H1 (cell line): ENCODE results near the gene MARS1.

Experiments
- CHD2 ChIP-seq: IDR thresholded peaks from 2 replicates; pipeline ENCODE4 v1.6.1; 2012; ENCODE audit warnings: low read length, improper control_type of control experiment
- CTCF ChIP-seq, 3 experiments: IDR thresholded peaks; 1 replicate in 2 of 3; 2 replicates in 1 of 3; pipeline versions ENCODE4 v1.5.1 to v1.6.1; 2011; ENCODE audit warnings: low read length in 3 of 3, mild to moderate bottlenecking in 3 of 3, inconsistent platforms in 2 of 3, low read depth in 1 of 3, moderate library complexity in 1 of 3; ENCODE audit not compliant: insufficient read depth in 1 of 3; ENCODE audit errors: control extremely low read depth in 1 of 3
- EP300 ChIP-seq, 2 experiments: IDR thresholded peaks; 1 replicate in 1 of 2; 2 replicates in 1 of 2; pipeline ENCODE4 v1.6.1; 2011 to 2012; ENCODE audit warnings: low read depth in 2 of 2, low read length in 2 of 2, mild to moderate bottlenecking in 2 of 2, borderline replicate concordance in 1 of 2, inconsistent platforms in 1 of 2, moderate library complexity in 1 of 2
- EZH2 ChIP-seq: fragments of 200-600 bp; sonication (generic); IDR thresholded peaks from 2 replicates; pipeline ENCODE4 v1.7.1; 2012; ENCODE audit warnings: low read depth, mild to moderate bottlenecking, moderate library complexity, low read length, inconsistent platforms; ENCODE audit not compliant: severe bottlenecking
- HDAC2 ChIP-seq, 2 experiments: fragments of 300-600 bp in 1 of 2; sonication (generic) in 1 of 2; IDR thresholded peaks; 2 replicates each; pipeline ENCODE4 v1.6.1; 2011 to 2012; ENCODE audit warnings: low read depth in 2 of 2, low read length in 2 of 2, mild to moderate bottlenecking in 2 of 2, moderate library complexity in 2 of 2, borderline replicate concordance in 1 of 2, inconsistent platforms in 1 of 2
- RAD21 ChIP-seq, 2 experiments: IDR thresholded peaks in 1 of 2; conservative IDR thresholded peaks in 1 of 2; 2 replicates each; pipeline ENCODE4 v1.6.1; 2011; ENCODE audit warnings: low read depth in 2 of 2, low read length in 2 of 2, improper control_type of control experiment in 1 of 2, inconsistent platforms in 1 of 2, mild to moderate bottlenecking in 1 of 2, moderate library complexity in 1 of 2
- TAF1 ChIP-seq: IDR thresholded peaks from 2 replicates; pipeline ENCODE4 v1.6.1; 2011; ENCODE audit warnings: mild to moderate bottlenecking, low read depth, low read length

GRCh38 chr12:57467915-57468314, 20.0 kb upstream of the MARS1 start:
- TF ChIP-seq CHD2, result no peak
- TF ChIP-seq CTCF (IDR thresholded peaks at IDR 0.05; ENCODE audit: control extremely low read depth in 1 of 3, insufficient read depth in 1 of 3, low read depth in 1 of 3, low read length in 3 of 3), result no peak
- no peak for TF ChIP-seq EP300 (IDR thresholded peaks at IDR 0.05; ENCODE audit: borderline replicate concordance in 1 of 2, low read depth in 2 of 2, low read length in 2 of 2)
- TF ChIP-seq EZH2, result no peak
- no peak for TF ChIP-seq HDAC2 (IDR thresholded peaks at IDR 0.05; ENCODE audit: borderline replicate concordance in 1 of 2, low read depth in 2 of 2, low read length in 2 of 2)
- TF ChIP-seq TAF1, result no peak
- no peak for TF ChIP-seq RAD21 (IDR thresholded peaks at IDR 0.05 in 1 of 2, conservative IDR thresholded peaks at IDR 0.05 in 1 of 2; ENCODE audit: low read depth in 2 of 2, low read length in 2 of 2)
